SK-N-MC (cell line): Measurements from ENCODE around the gene DSP.

Experiments
- DNase-seq: peaks from one replicate; pipeline ENCODE4 v3.0.0-alpha.2; 2011; ENCODE audit warnings: low read depth, low spot score
- H3K27ac ChIP-seq: fragments of 200-600 bp; sonication (generic); 2 replicates; pipeline ENCODE4 v1.5.1; 2016; ENCODE audit warnings: mixed run types
- H3K36me3 ChIP-seq: fragments of 200-600 bp; sonication (generic); 2 replicates; pipeline ENCODE4 v1.6.1; 2017; ENCODE audit warnings: antibody characterized with exemption, low read length, mixed read lengths; ENCODE audit not compliant: insufficient read depth
- H3K4me3 ChIP-seq: fragments of 200-600 bp; sonication (generic); 2 replicates; pipeline ENCODE4 v1.5.1; 2016
- H3K9ac ChIP-seq: fragments of 200-600 bp; sonication (generic); 2 replicates; pipeline ENCODE4 v1.8.0; 2017; ENCODE audit warnings: mixed run types, mixed read lengths; ENCODE audit not compliant: insufficient read length
- H3K9me3 ChIP-seq: fragments of 200-600 bp; sonication (generic); 2 replicates; pipeline ENCODE4 v1.6.1; 2017; ENCODE audit warnings: low read depth, mild to moderate bottlenecking, antibody characterized with exemption, low read length, moderate library complexity, mixed read lengths
- EZH2 ChIP-seq: fragments of 200-600 bp; sonication (generic); IDR thresholded peaks from one replicate; pipeline ENCODE4 v1.6.1; 2017; ENCODE audit warnings: antibody characterized with exemption
- FOXP2 ChIP-seq: optimal IDR thresholded peaks from 2 replicates; pipeline ENCODE3; 2011; ENCODE audit warnings: mild to moderate bottlenecking, moderate library complexity; ENCODE audit not compliant: insufficient read depth; ENCODE audit errors: extremely low read length, control extremely low read depth
- POLR2AphosphoS5 ChIP-seq: IDR thresholded peaks from 2 replicates; pipeline ENCODE4 v1.6.1; 2012; ENCODE audit warnings: mild to moderate bottlenecking, low read depth, low read length, borderline replicate concordance

Gene DSP

GRCh38 chr6:7541175-7542064 lies at the start of gene DSP:
Gene DSP (plus strand): TSS chr6:7541671. CDS start chr6:7541916, 245 bp downstream.
- Histone ChIP-seq H3K4me3 (peak within 1 kb of the TSS; percentile 90), H3K36me3 (no peaks in the 10 kb centered on the region), H3K9me3 (no peaks in the 10 kb centered on the region), H3K27ac (no peak within 1 kb of the TSS), H3K9ac (peak within 1 kb of the TSS; percentile 73)
- DNase-seq, result no peak
- TF ChIP-seq EZH2 (no peak), FOXP2 (no peak), POLR2AphosphoS5 (no peak)

GRCh38 chr6:7493866-7494265 lies 47.6 kb upstream of the DSP start:
- Histone ChIP-seq H3K27ac (no peak overlapping the region), H3K9me3 (no peaks in the 10 kb centered on the region), H3K9ac (no peak overlapping the region), H3K36me3 (no peaks in the 10 kb centered on the region), H3K4me3 (no peak overlapping the region)
- no peak for DNase-seq
- no peak for TF ChIP-seq POLR2AphosphoS5
- no peak for TF ChIP-seq EZH2

GRCh38 chr6:7494638-7495037 lies 46.8 kb upstream of the DSP start:
- H3K9ac ChIP-seq, result no peak overlapping the region
- no peak overlapping the region for H3K27ac ChIP-seq
- DNase-seq, result no peak
- no peaks in the 10 kb centered on the region for H3K36me3 ChIP-seq
- H3K9me3 ChIP-seq, result no peaks in the 10 kb centered on the region
- H3K4me3 ChIP-seq, result no peak overlapping the region
- no peak for TF ChIP-seq POLR2AphosphoS5
- TF ChIP-seq FOXP2, result no peak
- no peak for TF ChIP-seq EZH2

- H3K9ac ChIP-seq, result no peak overlapping the region
- H3K9me3 ChIP-seq, result no peaks in the 10 kb centered on the region
- no peaks in the 10 kb centered on the region for H3K36me3 ChIP-seq
- no peak for TF ChIP-seq FOXP2
- TF ChIP-seq EZH2, result no peak
- TF ChIP-seq POLR2AphosphoS5, result no peak
- H3K4me3 ChIP-seq, result no peak overlapping the region
- DNase-seq, result no peak
- H3K27ac ChIP-seq, result no peak overlapping the region
These were observed 45.1 kb upstream of the DSP start for GRCh38 chr6:7496266-7496875.

GRCh38 chr6:7500752-7501282 lies 40.7 kb upstream of the DSP start:
- Histone ChIP-seq H3K4me3 (no peak overlapping the region), H3K36me3 (no peaks in the 10 kb centered on the region), H3K27ac (no peak overlapping the region), H3K9me3 (no peaks in the 10 kb centered on the region), H3K9ac (no peak overlapping the region)
- no peak for DNase-seq
- TF ChIP-seq FOXP2, result no peak
- TF ChIP-seq EZH2, result no peak
- TF ChIP-seq POLR2AphosphoS5, result no peak

GRCh38 chr6:7502743-7503142 lies 38.7 kb upstream of the DSP start:
- Histone ChIP-seq H3K4me3 (no peak overlapping the region), H3K36me3 (no peaks in the 10 kb centered on the region), H3K27ac (no peak overlapping the region), H3K9ac (no peak overlapping the region), H3K9me3 (no peaks in the 10 kb centered on the region)
- TF ChIP-seq POLR2AphosphoS5 (no peak), EZH2 (no peak), FOXP2 (no peak)
- DNase-seq, result no peak

- no peak for DNase-seq
- Histone ChIP-seq H3K9ac (no peak overlapping the region), H3K4me3 (no peak overlapping the region), H3K27ac (no peak overlapping the region), H3K9me3 (no peaks in the 10 kb centered on the region), H3K36me3 (no peaks in the 10 kb centered on the region)
- TF ChIP-seq EZH2 (no peak), POLR2AphosphoS5 (no peak), FOXP2 (no peak)
These were observed 37.4 kb upstream of the DSP start for GRCh38 chr6:7504041-7504440.

GRCh38 chr6:7505189-7505699 lies 36.2 kb upstream of the DSP start:
- TF ChIP-seq FOXP2 (no peak), EZH2 (no peak), POLR2AphosphoS5 (no peak)
- H3K9me3 ChIP-seq, result no peaks in the 10 kb centered on the region
- H3K9ac ChIP-seq, result no peak overlapping the region
- H3K36me3 ChIP-seq, result no peaks in the 10 kb centered on the region
- H3K4me3 ChIP-seq, result no peak overlapping the region
- DNase-seq, result no peak
- no peak overlapping the region for H3K27ac ChIP-seq

GRCh38 chr6:7507600-7507999 lies 33.9 kb upstream of the DSP start:
- no peak for DNase-seq
- Histone ChIP-seq H3K9ac (no peak overlapping the region), H3K4me3 (no peak overlapping the region), H3K27ac (no peak overlapping the region), H3K9me3 (no peaks in the 10 kb centered on the region), H3K36me3 (no peaks in the 10 kb centered on the region)
- no peak for TF ChIP-seq EZH2
- TF ChIP-seq POLR2AphosphoS5, result no peak
